Liver (tissue), 3 donors: Measurements from ENCODE around the gene HRH2.

Experiments used
- CTCF ChIP-seq: fragments of 150-350 bp; IDR thresholded peaks from 2 replicates; pipeline ENCODE4 v1.5.1; 2017; ENCODE audit warnings: improper control_type of control experiment, low read depth, low read length; ENCODE audit not compliant: missing input control
- EGR1 ChIP-seq, 2 donors: IDR thresholded peaks; 2 replicates each; pipeline ENCODE4 v1.6.1; 2016 to 2018; ENCODE audit warnings: antibody characterized with exemption in 2 of 2, low read depth in 2 of 2
- GABPA ChIP-seq, 2 donors: IDR thresholded peaks in 1 of 2; conservative IDR thresholded peaks in 1 of 2; 2 replicates each; pipeline ENCODE4 v1.6.1; 2016; ENCODE audit warnings: antibody characterized with exemption in 2 of 2, mild to moderate bottlenecking in 1 of 2, moderate library complexity in 1 of 2
- HNF4A ChIP-seq, 2 donors: conservative IDR thresholded peaks; 2 replicates each; pipeline ENCODE4 v1.6.1; 2016; ENCODE audit warnings: antibody characterized with exemption in 2 of 2, mild to moderate bottlenecking in 2 of 2
- JUND ChIP-seq, 2 donors: IDR thresholded peaks; 2 replicates each; pipeline ENCODE4 v1.6.1; 2016; ENCODE audit warnings: antibody characterized with exemption in 2 of 2
- MAX ChIP-seq: IDR thresholded peaks from 2 replicates; pipeline ENCODE4 v1.6.1; 2016; ENCODE audit warnings: antibody characterized with exemption
- RAD21 ChIP-seq, 2 donors: IDR thresholded peaks; 2 replicates each; pipeline ENCODE4 v1.6.1; 2016; ENCODE audit warnings: antibody characterized with exemption in 2 of 2, mild to moderate bottlenecking in 2 of 2
- RXRA ChIP-seq, 2 donors: IDR thresholded peaks; 2 replicates each; pipeline ENCODE4 v1.6.1; 2017 to 2018; ENCODE audit warnings: antibody characterized with exemption in 2 of 2, mild to moderate bottlenecking in 1 of 2
- TAF1 ChIP-seq: conservative IDR thresholded peaks from 2 replicates; pipeline ENCODE4 v1.6.1; 2016; ENCODE audit warnings: antibody characterized with exemption, mild to moderate bottlenecking
- donor health status: healthy.
- donor health status: healthy.

DNA sequence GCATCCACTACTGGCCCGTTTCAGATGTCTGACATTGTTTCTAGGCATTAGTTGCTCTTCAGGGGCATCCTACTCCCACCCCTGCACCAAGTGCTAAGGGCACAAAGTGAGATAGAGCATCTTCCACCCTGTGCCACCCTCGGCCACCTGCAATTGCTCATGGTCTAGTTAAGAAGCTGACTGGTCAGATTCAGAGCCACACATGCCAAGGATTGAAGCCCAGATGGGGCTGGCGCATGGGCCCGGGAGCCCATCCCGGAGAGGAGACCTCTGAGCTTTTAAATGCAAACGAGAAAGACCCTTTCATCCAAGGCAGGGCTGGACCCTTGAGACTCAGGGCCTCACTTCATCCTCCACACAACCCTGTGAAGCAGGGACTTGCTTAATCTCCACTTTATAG is 28.5 kb downstream of the HRH2 start:
- TF ChIP-seq CTCF (no peak), RAD21 (IDR thresholded peaks at IDR 0.05) (no peak), MAX (no peak), JUND (IDR thresholded peaks at IDR 0.05) (no peak), EGR1 (IDR thresholded peaks at IDR 0.05; ENCODE audit: low read depth in 2 of 2) (no peak), TAF1 (no peak), GABPA (IDR thresholded peaks at IDR 0.05 in 1 of 2, conservative IDR thresholded peaks at IDR 0.05 in 1 of 2) (no peak), HNF4A (conservative IDR thresholded peaks at IDR 0.05) (no peak), RXRA (IDR thresholded peaks at IDR 0.05) (no peak)
